ENCODE data around the gene CCDC107. TPM values are rescaled to one million over a fixed set of nuclear protein-coding genes. Genes with fewer than 3 reads are reported as not detected.
A peak's percentile ranks its signal among the peaks of the same experiment; 100 is the strongest.

CCDC107 gene
- total and polyA plus RNA-seq, 4 donors: 5.4 to 20.2 (median 10.4) TPM

DNA sequence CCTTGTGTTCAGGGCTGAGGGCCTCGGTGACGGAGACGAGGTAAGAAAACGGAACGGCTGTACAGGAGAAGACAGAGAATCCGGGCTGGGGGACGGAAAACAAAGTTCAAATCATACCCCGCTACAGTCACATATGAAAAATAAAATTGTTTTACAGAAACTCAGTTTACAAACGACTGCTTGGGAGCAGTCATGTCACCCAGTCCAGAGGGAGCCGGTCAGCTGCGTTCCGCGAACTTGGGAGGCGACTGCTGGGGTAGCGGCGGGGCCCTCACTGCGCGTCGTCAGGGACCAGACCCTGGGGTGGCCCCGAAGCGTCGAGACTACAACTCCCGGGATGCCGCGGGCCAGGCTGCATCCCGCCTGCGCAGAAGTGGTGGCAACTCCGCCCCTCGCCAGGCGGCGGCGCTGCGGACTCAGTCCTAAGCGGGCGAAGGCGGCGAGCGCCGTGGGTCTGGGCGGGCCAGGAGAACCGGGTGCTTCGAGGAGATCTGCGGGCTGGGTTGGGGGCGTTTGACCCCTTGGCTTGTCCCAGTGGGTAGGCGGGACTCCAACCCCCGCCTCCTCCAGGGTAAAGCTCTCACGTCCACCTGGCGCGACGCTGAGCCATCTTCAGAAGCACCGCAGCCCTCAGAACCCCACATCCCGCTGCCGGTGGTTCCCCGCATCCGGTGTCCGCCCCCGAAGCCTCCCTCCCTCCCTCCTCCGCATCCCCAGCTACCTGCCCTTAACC, 11.4 kb upstream of the CCDC107 start:
- WGBS: under 1% methylated on average over 58 of the region's 58 CpGs
- no peaks in the 10 kb centered on the region for H3K9me3 ChIP-seq (ENCODE audit: control insufficient read depth in 4 of 4, low read length in 3 of 4)
- DNase-seq (ENCODE audit: low spot score): peak; percentile 93
- H3K27ac ChIP-seq (ENCODE audit: low read depth in 1 of 2, low read length in 2 of 2): peak overlapping the region; percentile 70 to 82
- H3K4me1 ChIP-seq (ENCODE audit: control insufficient read depth in 4 of 4, insufficient read depth in 4 of 4, low read length in 3 of 4): peaks cover 0 to 8% (median 2%) of the 10 kb centered on the region in 4 donors
- H3K36me3 ChIP-seq (ENCODE audit: control insufficient read depth in 4 of 4, insufficient read depth in 3 of 4, low read depth in 1 of 4, low read length in 3 of 4): no peaks in the 10 kb centered on the region
- peak overlapping the region; percentile 83 to 91 for H3K9ac ChIP-seq (ENCODE audit: low read depth in 1 of 2, low read length in 2 of 2)
- H3K27me3 ChIP-seq (ENCODE audit: control insufficient read depth in 4 of 4, insufficient read depth in 4 of 4, low read length in 3 of 4): no peaks in the 10 kb centered on the region
- H3K4me3 ChIP-seq (ENCODE audit: low read depth in 1 of 3, low read length in 3 of 3): peak overlapping the region; percentile 36 to 74 (median 52)
- TF ChIP-seq JUND (IDR thresholded peaks at IDR 0.05) (no peak), HNF4A (conservative IDR thresholded peaks at IDR 0.05) (no peak), TAF1 (conservative IDR thresholded peaks at IDR 0.05) (peak; percentile 24), RXRA (IDR thresholded peaks at IDR 0.05) (no peak), NR2F2 (IDR thresholded peaks at IDR 0.05) (no peak), RAD21 (IDR thresholded peaks at IDR 0.05) (peak; percentile 88 to 90), EGR1 (IDR thresholded peaks at IDR 0.05; ENCODE audit: low read depth in 2 of 2) (no peak), FOXA2 (IDR thresholded peaks at IDR 0.05) (no peak), GABPA (IDR thresholded peaks at IDR 0.05 in 1 of 2, conservative IDR thresholded peaks at IDR 0.05 in 1 of 2) (no peak), SP1 (IDR thresholded peaks at IDR 0.05) (no peak), YY1 (IDR thresholded peaks at IDR 0.05) (peak; percentile 60), HNF4G (IDR thresholded peaks at IDR 0.05) (no peak), FOXA1 (IDR thresholded peaks at IDR 0.05) (no peak)
- TF ChIP-seq, protein P1, sequence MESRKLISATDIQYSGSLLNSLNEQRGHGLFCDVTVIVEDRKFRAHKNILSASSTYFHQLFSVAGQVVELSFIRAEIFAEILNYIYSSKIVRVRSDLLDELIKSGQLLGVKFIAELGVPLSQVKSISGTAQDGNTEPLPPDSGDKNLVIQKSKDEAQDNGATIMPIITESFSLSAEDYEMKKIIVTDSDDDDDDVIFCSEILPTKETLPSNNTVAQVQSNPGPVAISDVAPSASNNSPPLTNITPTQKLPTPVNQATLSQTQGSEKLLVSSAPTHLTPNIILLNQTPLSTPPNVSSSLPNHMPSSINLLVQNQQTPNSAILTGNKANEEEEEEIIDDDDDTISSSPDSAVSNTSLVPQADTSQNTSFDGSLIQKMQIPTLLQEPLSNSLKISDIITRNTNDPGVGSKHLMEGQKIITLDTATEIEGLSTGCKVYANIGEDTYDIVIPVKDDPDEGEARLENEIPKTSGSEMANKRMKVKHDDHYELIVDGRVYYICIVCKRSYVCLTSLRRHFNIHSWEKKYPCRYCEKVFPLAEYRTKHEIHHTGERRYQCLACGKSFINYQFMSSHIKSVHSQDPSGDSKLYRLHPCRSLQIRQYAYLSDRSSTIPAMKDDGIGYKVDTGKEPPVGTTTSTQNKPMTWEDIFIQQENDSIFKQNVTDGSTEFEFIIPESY (IDR thresholded peaks at IDR 0.05): no peak
- TF ChIP-seq, protein P2, sequence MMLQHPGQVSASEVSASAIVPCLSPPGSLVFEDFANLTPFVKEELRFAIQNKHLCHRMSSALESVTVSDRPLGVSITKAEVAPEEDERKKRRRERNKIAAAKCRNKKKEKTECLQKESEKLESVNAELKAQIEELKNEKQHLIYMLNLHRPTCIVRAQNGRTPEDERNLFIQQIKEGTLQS (IDR thresholded peaks at IDR 0.05): no peak
- TF ChIP-seq, protein P3, sequence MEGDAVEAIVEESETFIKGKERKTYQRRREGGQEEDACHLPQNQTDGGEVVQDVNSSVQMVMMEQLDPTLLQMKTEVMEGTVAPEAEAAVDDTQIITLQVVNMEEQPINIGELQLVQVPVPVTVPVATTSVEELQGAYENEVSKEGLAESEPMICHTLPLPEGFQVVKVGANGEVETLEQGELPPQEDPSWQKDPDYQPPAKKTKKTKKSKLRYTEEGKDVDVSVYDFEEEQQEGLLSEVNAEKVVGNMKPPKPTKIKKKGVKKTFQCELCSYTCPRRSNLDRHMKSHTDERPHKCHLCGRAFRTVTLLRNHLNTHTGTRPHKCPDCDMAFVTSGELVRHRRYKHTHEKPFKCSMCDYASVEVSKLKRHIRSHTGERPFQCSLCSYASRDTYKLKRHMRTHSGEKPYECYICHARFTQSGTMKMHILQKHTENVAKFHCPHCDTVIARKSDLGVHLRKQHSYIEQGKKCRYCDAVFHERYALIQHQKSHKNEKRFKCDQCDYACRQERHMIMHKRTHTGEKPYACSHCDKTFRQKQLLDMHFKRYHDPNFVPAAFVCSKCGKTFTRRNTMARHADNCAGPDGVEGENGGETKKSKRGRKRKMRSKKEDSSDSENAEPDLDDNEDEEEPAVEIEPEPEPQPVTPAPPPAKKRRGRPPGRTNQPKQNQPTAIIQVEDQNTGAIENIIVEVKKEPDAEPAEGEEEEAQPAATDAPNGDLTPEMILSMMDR (IDR thresholded peaks at IDR 0.05; ENCODE audit: low read depth, low read length, missing input control): peak; percentile 93
- TF ChIP-seq, protein P4, sequence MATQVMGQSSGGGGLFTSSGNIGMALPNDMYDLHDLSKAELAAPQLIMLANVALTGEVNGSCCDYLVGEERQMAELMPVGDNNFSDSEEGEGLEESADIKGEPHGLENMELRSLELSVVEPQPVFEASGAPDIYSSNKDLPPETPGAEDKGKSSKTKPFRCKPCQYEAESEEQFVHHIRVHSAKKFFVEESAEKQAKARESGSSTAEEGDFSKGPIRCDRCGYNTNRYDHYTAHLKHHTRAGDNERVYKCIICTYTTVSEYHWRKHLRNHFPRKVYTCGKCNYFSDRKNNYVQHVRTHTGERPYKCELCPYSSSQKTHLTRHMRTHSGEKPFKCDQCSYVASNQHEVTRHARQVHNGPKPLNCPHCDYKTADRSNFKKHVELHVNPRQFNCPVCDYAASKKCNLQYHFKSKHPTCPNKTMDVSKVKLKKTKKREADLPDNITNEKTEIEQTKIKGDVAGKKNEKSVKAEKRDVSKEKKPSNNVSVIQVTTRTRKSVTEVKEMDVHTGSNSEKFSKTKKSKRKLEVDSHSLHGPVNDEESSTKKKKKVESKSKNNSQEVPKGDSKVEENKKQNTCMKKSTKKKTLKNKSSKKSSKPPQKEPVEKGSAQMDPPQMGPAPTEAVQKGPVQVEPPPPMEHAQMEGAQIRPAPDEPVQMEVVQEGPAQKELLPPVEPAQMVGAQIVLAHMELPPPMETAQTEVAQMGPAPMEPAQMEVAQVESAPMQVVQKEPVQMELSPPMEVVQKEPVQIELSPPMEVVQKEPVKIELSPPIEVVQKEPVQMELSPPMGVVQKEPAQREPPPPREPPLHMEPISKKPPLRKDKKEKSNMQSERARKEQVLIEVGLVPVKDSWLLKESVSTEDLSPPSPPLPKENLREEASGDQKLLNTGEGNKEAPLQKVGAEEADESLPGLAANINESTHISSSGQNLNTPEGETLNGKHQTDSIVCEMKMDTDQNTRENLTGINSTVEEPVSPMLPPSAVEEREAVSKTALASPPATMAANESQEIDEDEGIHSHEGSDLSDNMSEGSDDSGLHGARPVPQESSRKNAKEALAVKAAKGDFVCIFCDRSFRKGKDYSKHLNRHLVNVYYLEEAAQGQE (IDR thresholded peaks at IDR 0.05): no peak
- TF ChIP-seq, protein P5, sequence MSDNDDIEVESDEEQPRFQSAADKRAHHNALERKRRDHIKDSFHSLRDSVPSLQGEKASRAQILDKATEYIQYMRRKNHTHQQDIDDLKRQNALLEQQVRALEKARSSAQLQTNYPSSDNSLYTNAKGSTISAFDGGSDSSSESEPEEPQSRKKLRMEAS (IDR thresholded peaks at IDR 0.05): no peak
